D721Med (cell line): ENCODE results near the gene NBAS.

Source experiments
- DNase-seq: peaks from one replicate; pipeline ENCODE4 v3.0.0; 2011; ENCODE audit warnings: low spot score; ENCODE audit not compliant: insufficient read length
- FAIRE-seq: peaks from 2 replicates; lab custom pipeline; 2011; peaks lifted over from hg19 to GRCh38; lab: Jason Lieb, UNC
- TF ChIP-seq, protein P1 (sequence below): IDR thresholded peaks from 2 replicates; pipeline ENCODE4 v1.5.1; 2012; ENCODE audit warnings: mild to moderate bottlenecking, control low read depth; ENCODE audit not compliant: insufficient read depth; ENCODE audit errors: missing control alignments

NBAS gene

DNA sequence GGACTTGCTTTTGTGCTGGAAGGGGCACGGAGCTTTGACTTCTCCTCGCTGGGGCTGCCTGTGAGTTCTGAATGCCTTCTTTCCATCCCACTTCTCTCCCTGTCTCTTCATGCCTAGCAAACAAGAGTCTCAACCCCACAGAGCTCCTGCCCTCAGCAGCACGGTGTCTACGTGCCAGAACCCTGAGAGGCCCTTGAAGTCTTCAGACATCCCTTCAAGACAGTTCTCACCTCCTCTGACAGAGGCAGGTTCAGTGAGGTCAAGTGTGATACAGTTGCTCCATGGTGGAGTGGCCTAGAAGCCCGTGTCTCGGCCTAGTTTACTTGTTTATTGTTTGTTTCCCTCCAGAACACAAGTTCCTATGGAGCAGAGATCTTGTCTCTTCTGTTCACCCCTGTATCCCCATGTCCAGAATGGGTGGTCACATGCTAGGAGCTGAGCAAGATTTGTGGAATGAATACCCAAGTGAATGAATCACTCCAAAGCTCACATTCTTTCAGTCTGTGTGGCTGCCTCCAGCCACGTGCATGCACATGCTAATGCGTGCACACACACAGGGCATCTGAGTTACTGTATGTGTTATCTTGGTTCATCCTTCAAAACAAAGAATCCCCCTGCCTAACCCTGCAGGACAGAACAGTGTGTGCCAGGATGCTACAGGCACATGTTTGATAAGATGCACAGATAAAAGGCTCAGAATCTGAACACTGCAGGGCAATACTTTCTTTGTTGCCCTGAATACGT, 391.6 kb downstream of the NBAS start:
- TF ChIP-seq, protein P1, sequence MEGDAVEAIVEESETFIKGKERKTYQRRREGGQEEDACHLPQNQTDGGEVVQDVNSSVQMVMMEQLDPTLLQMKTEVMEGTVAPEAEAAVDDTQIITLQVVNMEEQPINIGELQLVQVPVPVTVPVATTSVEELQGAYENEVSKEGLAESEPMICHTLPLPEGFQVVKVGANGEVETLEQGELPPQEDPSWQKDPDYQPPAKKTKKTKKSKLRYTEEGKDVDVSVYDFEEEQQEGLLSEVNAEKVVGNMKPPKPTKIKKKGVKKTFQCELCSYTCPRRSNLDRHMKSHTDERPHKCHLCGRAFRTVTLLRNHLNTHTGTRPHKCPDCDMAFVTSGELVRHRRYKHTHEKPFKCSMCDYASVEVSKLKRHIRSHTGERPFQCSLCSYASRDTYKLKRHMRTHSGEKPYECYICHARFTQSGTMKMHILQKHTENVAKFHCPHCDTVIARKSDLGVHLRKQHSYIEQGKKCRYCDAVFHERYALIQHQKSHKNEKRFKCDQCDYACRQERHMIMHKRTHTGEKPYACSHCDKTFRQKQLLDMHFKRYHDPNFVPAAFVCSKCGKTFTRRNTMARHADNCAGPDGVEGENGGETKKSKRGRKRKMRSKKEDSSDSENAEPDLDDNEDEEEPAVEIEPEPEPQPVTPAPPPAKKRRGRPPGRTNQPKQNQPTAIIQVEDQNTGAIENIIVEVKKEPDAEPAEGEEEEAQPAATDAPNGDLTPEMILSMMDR, result no peak
- no peak for DNase-seq
- no peak for FAIRE-seq

DNA sequence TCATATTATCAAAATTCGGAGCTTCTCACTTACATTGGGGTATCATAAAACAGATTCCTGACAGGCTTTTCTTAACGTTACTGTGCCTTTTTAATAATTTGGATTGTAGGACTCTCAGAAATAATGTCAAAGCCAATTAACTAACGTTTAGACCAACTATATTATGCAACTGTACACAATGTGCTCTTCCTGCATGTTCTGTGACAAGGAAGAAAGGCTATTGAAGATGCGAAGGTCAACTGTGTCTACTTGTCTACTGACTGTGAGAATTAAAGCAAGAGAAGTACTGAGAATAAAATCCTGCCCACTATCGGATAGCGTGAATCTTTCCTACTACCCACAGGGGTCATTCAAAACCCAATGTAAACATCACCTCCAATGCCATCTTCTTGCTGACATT, 393.0 kb downstream of the NBAS start:
- DNase-seq (no peak), FAIRE-seq (no peak)
- TF ChIP-seq, protein P1, result no peak

DNA sequence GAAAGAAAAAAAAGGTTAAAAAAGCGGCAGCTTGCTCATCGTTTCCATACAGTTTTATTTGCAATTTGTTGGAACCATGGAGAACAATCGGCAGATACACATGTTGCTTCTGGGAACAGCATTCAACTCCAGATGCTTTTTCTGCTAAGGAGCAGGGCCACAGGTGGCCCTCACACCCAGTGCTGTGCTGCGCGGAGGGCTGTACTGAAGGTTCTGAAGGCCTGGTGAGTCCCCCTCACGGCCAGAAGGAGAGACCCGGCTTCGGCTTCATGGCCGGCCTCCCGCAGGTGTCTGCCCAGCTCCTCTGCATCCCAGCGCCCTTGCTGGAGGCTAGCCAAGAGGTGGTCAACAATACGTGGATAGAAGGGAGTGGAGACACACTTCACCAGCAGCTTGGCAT, 394.3 kb downstream of the NBAS start:
- TF ChIP-seq, protein P1, result no peak
- FAIRE-seq (no peak), DNase-seq (no peak)

DNA sequence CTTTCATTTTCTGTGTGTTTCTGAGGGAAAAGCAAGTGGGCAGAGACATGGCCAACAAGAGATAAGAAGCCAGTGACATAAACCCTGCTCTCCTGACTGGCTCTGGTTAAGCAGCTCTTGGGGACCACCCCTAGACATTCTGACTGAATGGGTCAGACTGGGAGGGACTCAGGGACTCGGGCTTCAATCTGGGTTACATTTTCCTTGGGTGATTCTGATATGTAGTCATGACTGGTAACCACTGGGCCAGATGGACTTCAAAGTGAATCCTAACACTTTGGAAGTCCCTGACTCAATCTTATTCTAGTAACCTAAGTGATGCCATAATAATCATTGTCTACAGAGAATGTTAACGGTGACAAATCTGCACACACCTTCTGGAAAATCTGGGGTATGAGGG, 397.8 kb downstream of the NBAS start:
- FAIRE-seq (no peak), DNase-seq (no peak)
- TF ChIP-seq, protein P1, result no peak

DNA sequence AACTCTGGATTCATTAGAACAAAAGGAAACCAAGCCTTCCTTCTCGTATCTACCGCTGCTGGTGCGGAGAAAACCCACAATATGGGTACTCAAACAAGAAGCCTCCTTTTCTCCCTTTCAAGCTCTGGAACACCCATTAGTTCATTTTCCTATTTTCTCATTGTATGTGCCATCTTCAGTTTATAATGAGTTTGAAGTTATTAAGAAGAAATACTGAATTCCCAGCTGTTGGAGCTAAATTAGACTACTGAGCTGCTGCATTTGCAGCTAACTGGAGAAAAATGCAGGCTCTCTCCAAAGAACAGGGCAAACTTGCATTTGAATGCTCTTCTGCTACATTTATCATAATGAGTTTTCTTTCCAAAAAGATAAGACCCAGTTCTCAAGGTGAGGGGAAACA, 398.5 kb downstream of the NBAS start:
- FAIRE-seq (no peak), DNase-seq (no peak)
- TF ChIP-seq, protein P1, result no peak

DNA sequence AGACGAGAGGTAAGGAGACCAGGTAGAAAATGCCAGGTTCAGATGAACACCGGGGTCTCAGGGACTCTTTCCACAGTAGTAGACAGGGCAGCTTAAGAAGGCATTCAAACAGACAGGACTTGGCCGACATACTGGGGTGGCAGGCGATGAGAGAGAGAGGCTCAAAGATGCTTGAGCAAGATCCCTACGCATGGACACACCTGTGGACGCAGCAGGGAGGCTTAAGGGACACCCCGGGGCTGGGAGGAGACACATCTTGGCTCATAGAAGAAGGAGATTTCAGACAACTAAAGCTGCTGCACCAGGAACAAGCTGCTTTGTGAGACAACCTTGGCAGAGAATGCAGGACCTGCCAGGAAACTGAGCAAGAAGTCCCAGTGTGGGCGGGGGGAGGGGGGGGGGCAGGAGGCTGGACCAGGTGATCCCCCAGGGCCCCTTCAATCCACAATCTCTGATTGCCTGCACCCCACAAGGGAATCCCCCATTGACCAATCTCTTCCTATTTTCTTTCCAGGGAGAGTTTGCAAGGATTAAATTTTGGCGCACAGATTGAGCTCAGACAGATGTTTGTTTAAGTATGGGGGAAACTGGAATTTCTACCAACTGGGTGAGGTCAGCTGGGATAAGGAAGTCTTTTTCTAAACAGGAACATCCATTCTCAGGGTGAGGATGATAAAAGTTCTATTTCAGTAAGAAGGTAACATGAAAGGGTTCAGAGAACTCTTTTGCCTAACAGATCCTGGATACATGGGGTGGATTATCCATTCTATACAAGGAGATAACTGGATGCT, 400.7 kb downstream of the NBAS start:
- FAIRE-seq, result no peak
- no peak for DNase-seq
- TF ChIP-seq, protein P1, result no peak
